Measurements from ENCODE around the gene SYT11.
"Not testable (repeated sequence)": the region's sequence is repeated elsewhere in the genome, so short reads cannot be mapped to it uniquely, and the experiment has no call there.

Gene SYT11

GRCh38 chr1:155860970-155861510, 1.7 kb downstream of the SYT11 start:
- DNase-seq, result no peak

GRCh38 chr1:155861896-155862295, 2.5 kb downstream of the SYT11 start:
- DNase-seq, result no peak

- DNase-seq, result no peak
These were observed 5.0 kb downstream of the SYT11 start for GRCh38 chr1:155864393-155864792.

GRCh38 chr1:155867766-155868165, 8.4 kb downstream of the SYT11 start:
- DNase-seq, result no peak

GRCh38 chr1:155871390-155871789, 12.0 kb downstream of the SYT11 start:
- DNase-seq, result peak; percentile 21

GRCh38 chr1:155872527-155872926, 13.2 kb downstream of the SYT11 start:
- DNase-seq, result no peak

GRCh38 chr1:155873860-155874259, 14.5 kb downstream of the SYT11 start:
- peak; percentile 28 for DNase-seq

GRCh38 chr1:155877945-155878344, 18.6 kb downstream of the SYT11 start:
- no peak for DNase-seq

DNA sequence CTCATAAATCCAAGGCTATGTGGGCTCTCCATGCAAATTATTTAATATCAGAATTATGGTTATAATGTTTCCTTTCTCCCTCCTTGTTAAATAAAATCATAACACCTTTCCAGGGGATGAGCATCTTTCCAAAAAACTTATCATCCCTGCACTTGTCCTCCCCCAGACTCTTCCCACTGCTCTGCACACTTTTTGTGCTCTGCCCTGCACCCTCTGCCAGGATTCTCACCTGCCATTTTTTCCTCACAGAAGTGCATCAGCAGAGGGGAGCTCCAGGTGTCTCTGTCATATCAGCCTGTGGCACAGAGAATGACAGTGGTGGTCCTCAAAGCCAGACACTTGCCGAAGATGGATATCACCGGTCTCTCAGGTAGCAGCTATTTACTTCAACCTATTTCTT, 20.9 kb downstream of the SYT11 start:
- no peak for DNase-seq

GRCh38 chr1:155880950-155881349, 21.6 kb downstream of the SYT11 start:
- no peak for DNase-seq

- no peak for DNase-seq
These were observed 22.9 kb downstream of the SYT11 start for GRCh38 chr1:155882235-155882634.

- DNase-seq, result no peak
These were observed 23.4 kb downstream of the SYT11 start for GRCh38 chr1:155882766-155883165.

- DNase-seq, result no peak
These were observed 24.9 kb downstream of the SYT11 start for GRCh38 chr1:155884031-155884960.

DNA sequence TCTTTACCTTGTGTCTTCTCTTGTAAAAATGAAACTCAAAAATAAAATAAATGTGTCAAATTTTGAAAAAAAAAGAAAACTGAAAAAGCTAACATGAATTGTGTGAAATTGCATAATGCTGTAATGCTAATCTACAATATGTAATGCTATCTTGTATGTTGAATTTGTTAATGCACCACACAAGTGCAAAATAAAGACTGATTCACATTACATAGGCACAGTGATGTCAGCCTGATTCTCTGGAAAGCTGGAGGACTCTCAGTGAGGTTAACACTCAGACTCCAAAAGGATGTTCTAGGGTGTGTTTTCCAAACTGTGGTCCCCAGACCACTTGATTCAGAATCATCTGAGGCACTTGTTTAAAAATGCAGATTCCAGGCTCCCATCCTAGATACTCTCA, 25.6 kb downstream of the SYT11 start:
- DNase-seq, result no peak

DNA sequence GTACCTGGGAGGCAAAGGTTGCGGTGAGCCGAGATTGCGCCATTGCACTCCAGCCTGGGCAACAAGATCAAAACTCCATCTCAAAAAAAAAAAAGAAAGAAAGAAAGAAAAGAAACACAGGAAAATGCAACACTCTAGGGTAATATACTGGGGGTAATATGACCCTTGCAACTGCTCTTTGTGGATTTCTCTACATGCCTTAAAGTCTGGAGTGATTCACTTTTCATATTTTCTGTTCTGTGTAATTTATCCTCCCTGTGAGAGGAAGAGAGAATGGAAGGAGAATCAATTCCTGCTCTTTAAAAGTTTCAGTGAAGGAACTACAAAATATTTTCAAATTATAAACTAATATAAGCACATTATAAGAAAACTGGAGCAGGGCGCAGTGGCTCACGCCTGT, 29.1 kb downstream of the SYT11 start:
- DNase-seq, result no peak

DNA sequence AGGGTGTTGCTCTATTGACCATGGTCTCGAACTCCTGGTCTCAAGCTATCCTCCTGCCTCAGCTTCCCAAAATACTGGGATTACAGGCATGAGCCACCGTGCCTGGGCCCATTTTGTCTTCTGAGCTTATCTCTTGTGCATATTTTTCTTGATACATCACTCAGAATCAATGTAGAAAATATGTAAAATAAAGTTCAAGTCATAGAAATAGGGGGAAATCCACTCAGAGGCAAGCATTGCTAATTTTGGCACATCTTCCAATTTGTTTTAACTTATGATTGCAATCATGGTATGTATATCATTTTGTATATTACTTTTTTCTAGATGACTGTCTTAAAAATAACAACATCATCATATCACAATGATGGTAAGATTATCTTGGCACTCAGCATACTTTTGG, 30.2 kb downstream of the SYT11 start:
- no peak for DNase-seq

DNA sequence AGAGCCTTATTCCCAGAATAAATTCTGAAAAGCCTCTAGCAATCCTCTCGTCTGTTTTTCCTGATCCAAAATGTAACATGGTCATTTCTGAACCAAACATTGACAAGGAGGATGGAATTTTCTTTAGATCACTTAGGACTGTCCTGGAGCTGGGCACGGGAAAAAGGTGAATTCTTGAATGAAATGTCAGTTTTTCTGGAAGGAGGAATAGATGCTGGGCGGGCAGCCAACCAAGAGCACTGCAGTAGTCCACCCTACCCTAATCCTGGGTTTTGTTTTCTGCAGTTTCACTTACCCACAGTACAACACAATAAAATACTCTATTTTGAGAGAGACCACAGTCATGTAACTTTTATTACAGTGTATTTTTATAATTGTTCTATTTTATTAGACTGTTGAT, 30.9 kb downstream of the SYT11 start:
- no peak for DNase-seq

DNA sequence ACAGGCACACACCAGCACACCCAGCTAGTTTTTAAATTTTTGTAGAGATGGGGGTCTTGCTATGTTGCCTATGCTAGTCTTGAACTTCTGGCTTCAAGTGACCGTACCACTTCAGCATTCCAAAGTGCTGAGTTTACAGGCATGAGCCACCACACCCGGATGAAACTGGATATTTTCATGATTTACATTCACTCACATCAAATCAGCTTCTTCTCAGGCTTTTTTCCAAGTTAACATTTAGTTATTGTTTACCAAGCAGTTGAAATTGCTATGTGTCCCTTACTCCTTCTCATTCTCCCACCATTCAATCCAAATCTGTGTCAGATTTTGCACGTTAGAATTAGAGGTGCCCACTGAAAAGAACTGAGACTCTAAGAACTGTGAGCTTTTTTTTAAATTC, 33.4 kb downstream of the SYT11 start:
- no peak for DNase-seq

GRCh38 chr1:155893389-155894142, 34.2 kb downstream of the SYT11 start:
- no peak for DNase-seq

DNA sequence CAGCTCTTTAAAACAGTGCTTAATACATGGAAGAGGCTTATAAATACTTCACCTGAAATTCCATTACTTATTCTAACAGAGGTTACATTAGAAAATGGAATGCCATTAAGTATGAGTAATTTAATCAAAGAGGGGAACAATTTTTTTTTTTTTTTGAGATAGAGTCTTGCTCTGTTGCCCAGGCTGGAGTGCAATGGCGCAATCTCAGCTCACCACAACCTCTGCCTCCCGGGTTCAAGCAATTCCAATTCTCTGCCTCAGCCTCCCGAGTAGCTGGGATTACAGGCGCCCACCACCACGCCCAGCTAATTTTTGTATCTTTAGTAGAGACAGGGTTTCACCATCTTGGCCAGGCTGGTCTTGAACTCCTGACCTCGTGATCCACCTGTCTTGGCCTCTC, 36.2 kb downstream of the SYT11 start:
- DNase-seq, result not testable (repeated sequence)

DNA sequence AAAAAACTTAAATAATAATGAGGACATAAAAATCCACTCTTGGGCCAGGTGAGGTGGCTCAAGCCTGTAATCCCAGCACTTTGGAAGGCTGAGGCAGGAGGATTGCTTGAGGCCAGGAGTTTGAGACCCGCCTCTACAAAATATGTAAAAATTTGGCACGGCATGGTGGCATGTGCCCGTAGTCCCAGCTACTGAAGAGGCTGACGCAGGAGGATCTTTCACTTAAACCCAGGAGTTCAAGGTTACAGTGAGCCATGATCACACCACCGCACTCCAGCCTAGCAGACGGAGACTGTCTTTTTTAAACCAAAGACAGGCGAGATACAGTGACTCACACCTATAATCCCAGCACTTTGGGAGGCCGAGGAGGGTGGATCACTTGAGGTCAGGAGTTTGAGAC, 37.1 kb downstream of the SYT11 start:
- not testable (repeated sequence) for DNase-seq

- no peak for DNase-seq
These were observed 38.4 kb downstream of the SYT11 start for GRCh38 chr1:155897746-155898145.

GRCh38 chr1:155898888-155899287, 39.5 kb downstream of the SYT11 start:
- DNase-seq, result no peak

DNA sequence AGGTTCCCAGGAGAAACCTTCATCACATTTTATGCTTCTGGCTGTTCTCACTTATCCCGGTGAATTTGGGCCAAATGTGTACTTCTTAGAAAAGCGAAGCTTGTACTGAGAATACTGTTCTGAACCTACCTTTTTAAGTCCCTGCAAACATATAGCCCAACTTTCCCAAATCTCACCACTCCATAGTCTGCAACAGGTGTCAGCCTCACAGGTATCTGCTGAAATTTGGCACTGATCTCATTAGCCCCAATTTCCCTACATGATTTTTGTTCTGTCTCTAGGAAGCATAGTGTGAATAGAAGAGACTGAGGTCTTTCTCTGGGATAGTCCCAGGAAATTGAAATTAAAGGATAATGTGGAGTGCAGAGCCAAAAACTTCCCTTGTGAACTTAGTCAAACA, 40.3 kb downstream of the SYT11 start:
- DNase-seq, result no peak
